HG03045 (cell line): ENCODE measurements around the gene BMP6.
A peak's percentile ranks its signal among the peaks of the same experiment; 100 is the strongest.

ENCODE experiments used
- ATAC-seq: cut with Tn5 transposase; IDR thresholded peaks from one replicate; pipeline ENCODE4 v1.9.1; 2021; ENCODE audit warnings: mild to moderate bottlenecking, moderate library complexity; ENCODE audit not compliant: unreplicated experiment

BMP6 gene

DNA sequence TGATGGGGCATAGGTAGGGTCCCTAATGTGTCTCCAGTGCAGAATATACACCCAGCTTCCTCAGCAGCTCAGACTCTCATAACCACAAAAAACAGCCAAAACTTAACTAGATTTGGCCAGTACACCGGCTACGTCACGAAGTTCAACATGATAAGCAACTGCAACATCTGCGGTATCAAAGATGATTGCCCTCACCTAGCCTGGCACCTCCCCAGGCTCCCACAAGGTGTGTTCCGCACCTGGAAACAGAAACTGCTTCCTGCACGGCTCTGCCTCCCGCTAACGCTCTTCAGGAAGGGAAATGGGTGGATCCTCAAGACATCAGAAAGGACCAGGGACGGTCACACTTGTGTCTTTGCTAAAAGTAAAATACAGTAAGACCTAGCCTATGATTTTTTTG is 175.2 kb downstream of the BMP6 start:
- no peak for ATAC-seq

GRCh38 chr6:7901780-7902179 is 175.9 kb downstream of the BMP6 start:
- no peak for ATAC-seq

DNA sequence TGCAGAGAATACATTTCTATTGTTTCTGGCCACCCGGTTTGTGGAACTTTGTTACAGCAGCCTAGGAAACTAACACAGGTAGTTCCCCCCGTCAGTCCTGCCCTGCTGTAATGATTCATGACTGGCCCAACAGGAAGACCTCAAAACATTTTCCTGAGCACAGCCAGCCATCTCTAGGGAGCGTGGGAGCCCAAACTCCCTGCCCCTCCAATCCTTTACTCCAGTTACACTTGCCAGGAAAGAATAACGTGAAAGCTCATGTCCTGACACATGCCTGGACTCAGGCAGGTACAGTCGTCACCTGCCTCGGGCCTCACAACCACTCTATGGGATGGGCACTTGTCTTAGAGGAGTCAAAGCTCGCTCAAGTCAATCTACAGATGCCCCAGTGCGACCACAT is 176.3 kb downstream of the BMP6 start:
- ATAC-seq: no peak

- ATAC-seq: no peak
Measured at GRCh38 chr6:7902867-7903266, 177.0 kb downstream of the BMP6 start.

DNA sequence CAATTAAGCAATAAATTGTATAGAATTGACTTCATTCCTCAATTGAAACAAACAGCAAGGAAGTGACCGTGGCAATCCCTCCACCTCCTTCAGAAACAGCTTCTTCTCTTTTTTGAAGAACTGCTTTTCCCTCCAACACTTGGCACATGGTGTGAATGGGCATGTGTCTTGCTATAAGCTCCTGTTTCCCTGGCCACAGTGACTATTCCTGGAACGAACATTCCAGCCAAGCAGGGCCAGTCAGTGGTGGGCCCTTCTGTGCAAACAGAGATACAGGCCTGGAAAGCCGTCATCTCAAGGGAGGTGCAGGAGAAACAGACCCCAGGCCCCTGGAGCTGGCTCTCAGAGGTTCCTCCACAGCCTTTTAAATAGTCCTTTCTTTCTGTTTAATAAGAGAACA is 177.8 kb downstream of the BMP6 start:
- ATAC-seq: no peak

GRCh38 chr6:7904654-7905319 is 178.9 kb downstream of the BMP6 start:
- ATAC-seq: no peak

DNA sequence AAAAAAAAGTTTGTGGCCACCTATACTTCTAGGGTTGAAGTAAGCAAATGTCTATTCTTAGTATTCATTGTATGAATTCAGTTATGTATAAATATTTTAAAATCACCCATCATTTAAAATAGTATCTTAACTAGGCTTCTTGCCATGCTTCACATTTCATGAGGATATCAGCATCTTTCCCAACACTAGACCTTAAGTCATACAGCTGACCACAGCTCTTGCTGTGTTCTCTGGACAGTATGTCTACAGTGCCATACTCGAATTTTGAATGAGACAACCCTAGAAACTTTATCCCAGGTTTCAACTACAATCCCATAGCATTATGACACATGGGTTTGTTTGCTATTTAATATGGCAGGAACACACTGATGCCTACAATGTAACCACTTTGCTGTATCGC is 179.5 kb downstream of the BMP6 start:
- ATAC-seq: no peak

- no peak for ATAC-seq
Measured at GRCh38 chr6:7906741-7907140, 180.8 kb downstream of the BMP6 start.

DNA sequence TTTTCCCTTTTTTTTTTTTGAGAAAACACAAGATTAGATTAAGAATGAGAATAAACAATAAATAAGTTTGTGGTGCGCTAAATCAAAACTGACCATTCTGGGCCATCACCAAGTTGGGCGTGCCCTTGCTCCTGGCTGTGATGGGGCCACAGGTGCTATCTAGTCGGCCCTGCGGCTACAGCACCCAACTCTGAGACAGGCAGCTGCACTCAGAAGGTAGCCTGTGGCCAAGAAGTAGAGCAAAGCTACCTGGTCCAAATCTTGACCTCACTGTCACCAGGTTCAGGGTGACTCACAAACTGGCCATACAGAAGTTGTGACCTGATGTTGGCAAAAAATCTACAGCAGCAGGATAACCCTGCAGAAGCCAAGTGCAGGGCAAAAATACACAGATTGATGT is 181.3 kb downstream of the BMP6 start:
- ATAC-seq: no peak

DNA sequence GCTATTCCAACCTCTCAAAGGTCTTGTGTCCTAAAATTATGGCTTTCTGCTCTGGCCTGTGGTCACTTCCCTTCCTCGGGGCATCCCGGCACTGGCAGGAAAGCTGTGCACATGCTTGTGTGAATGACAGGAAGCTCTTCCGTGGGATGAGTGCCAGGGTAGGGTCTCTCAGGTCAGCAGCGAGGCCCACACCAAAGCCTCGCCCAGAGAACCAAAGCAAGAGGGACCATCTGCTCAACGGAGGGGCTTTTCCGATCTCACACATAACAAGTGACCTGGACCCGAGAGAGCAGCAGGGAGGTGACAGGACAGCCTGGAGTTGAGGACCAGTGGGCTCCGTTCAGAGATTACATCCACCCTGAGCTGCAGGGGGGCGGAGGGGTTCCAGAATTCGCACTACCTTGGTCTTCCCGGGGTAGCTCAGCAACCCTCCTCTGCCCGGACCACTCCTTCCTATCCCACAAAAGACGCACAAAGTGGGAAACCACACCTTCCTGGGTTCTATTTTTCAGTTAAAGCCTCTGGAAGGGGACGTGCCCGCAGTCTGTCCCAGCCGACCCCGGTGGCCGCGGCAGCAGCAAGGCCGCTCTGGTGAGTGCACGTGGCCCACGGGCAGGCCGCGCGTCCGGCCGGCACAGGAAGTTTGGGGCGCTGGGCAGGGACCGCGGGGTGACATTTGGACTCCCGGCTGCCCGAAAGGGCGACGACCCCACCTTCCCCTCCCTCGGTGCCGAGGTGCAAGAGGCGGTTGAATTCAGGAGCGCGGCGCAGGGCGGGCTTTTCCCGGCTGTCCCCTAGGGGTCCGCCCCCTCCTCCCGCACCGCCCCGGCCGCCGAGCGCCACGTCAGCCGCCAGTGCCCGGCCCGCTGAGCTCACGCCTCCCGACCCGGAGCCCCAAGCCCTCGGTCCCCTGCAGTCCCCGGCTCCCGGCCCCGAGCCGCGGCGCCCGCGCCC is 183.7 kb downstream of the BMP6 start:
- peak; percentile 27 for ATAC-seq

GRCh38 chr6:7910298-7910653 is 184.4 kb downstream of the BMP6 start:
- no peak for ATAC-seq

- peak; percentile 69 for ATAC-seq
Measured at GRCh38 chr6:7910654-7911344, 184.9 kb downstream of the BMP6 start, which contains the start of gene TXNDC5. Gene TXNDC5, minus strand, starts transcription at chr6:7910788. Its CDS starts 12 bp downstream, at chr6:7910776.

- ATAC-seq: no peak
Measured at GRCh38 chr6:7911345-7911725, 185.4 kb downstream of the BMP6 start.

- no peak for ATAC-seq
Measured at GRCh38 chr6:7912024-7912423, 186.1 kb downstream of the BMP6 start.

GRCh38 chr6:7912736-7913517 is 187.0 kb downstream of the BMP6 start:
- ATAC-seq: no peak

GRCh38 chr6:7914311-7914710 is 188.4 kb downstream of the BMP6 start:
- ATAC-seq: no peak

DNA sequence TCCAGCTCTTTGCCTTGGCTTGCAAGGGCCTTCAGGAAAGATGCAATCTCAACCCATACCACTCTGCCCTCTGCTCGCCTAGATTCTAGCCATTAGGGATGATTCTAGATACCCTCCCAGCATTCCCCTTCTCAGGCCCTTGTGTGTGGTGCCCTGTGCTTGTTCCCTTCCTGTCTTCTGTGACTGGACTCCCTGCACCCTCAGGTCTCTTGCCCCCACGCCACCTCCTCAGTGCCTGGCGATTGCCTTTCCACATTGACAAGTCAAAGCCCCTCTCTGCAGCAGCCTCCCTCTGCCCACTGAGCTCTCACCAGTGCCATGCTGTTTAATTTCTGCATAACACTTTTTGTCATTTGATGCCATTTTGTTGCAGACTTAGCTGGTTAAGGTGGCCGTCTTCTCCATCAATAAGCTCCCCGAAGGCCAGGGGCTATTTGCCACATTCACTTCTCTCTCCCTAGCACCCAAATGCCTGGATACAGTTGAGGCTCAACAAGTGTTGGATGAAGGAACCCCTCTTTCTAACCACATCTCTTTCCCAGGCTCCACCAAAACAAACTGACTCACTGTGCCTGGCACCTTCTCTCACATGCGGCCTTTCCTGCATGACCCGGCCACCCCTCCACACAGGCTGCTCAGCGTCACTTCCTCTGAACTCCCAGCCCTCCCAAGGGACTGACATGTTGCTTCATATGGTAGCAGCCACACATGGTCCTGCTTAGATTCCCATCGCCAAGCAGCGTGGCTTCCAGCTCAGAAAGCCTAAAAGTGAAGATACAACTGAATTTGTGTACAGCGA is 189.3 kb downstream of the BMP6 start:
- no peak for ATAC-seq

- peak; percentile 75 for ATAC-seq
Measured at GRCh38 chr6:7916959-7917358, 191.1 kb downstream of the BMP6 start.

DNA sequence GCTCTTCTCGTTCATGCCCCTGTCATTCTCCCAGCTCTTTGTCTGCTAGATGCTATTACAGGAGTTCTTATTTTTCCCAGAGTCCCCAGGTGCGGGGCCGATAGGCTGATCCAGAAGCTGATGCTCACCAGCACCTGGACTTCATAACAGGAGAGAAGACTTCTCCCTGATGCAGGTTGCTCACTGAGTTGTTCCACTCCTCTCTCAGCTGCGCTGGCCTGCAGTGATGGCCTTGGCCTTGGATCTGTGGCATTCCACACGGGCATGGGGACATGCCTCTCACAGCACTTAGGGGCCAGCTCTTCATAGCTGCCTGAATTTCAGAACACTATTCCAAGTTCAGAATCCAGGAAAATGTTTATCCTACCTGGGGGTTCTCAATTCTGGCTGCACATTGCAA is 191.8 kb downstream of the BMP6 start:
- ATAC-seq: no peak

DNA sequence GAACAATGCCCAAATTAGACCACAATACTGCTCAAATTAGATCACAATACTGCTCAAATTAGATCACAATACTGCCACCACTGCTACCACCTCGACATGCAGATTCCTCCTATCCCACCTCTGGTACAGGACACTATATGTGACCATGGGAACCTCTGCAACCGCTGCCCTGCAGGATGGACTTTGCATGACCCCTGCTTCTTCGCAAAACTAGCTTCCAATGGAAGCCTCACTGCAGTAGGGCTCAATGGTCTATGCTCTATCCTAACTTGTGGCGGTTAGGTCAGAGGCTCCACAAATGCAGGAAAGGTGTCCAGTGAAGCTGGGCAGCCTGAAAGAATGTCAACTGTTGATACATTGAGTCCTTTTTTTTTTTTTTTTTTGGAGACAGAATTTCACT is 192.5 kb downstream of the BMP6 start:
- ATAC-seq: no peak
